Measurements from ENCODE around the gene MYRF.

- TF ChIP-seq, protein P1, sequence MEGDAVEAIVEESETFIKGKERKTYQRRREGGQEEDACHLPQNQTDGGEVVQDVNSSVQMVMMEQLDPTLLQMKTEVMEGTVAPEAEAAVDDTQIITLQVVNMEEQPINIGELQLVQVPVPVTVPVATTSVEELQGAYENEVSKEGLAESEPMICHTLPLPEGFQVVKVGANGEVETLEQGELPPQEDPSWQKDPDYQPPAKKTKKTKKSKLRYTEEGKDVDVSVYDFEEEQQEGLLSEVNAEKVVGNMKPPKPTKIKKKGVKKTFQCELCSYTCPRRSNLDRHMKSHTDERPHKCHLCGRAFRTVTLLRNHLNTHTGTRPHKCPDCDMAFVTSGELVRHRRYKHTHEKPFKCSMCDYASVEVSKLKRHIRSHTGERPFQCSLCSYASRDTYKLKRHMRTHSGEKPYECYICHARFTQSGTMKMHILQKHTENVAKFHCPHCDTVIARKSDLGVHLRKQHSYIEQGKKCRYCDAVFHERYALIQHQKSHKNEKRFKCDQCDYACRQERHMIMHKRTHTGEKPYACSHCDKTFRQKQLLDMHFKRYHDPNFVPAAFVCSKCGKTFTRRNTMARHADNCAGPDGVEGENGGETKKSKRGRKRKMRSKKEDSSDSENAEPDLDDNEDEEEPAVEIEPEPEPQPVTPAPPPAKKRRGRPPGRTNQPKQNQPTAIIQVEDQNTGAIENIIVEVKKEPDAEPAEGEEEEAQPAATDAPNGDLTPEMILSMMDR (IDR thresholded peaks at IDR 0.05), result no peak
- TF ChIP-seq POLR2A (IDR thresholded peaks at IDR 0.05), result no peak
These were observed 81.5 kb downstream of the MYRF start for GRCh38 chr11:61833926-61834277.
